Measurements from ENCODE around the gene KANSL3. TPM values are rescaled to one million over a fixed set of nuclear protein-coding genes. Genes with fewer than 3 reads are reported as not detected.
"Not testable (repeated sequence)": the region's sequence is repeated elsewhere in the genome, so short reads cannot be mapped to it uniquely, and the experiment has no call there.

KANSL3 gene
- total RNA-seq, 1 experiment from 2014 or later: 27.8 TPM

GRCh38 chr2:96655526-96655925 lies 17.4 kb upstream of the KANSL3 start:
- DNase-seq (ENCODE audit: low read depth): no peak

DNA sequence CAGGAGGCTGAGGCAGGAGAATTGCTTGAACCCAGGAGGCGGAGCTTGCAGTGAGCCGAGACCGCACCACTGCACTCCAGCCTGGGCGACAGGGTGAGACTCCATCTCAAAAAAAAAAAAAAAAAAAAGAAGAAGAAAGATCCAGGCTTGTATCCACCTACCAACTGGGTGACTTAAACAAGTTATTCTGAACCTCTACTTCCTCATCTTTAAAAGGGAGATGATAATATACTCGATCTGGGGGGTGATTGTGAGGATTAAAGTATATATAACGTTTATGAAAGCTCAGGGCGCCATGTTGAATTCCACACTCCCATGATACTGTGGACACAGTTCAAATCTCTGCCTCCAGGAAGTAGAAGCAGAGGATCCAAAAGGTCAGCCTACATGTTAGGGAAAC lies 16.7 kb upstream of the KANSL3 start:
- not testable (repeated sequence) for DNase-seq (ENCODE audit: low read depth)

DNA sequence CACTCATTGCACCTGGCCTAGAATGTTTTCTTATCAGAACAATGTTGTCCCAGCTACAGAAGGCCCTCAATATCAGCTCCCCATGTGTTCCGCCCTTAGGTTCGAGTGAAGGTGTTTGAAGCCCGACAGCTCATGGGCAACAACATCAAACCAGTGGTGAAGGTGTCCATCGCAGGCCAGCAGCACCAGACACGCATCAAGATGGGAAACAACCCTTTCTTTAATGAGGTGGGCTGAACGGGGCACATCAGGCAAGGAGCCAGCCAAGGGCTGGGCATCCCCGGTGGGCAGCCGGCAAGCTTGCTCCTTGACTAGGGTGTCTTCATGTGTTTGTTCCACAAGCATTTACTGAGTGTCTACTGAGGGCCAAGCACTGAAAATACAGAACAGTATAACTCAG lies 13.7 kb upstream of the KANSL3 start:
- no peak for DNase-seq (ENCODE audit: low read depth)

DNA sequence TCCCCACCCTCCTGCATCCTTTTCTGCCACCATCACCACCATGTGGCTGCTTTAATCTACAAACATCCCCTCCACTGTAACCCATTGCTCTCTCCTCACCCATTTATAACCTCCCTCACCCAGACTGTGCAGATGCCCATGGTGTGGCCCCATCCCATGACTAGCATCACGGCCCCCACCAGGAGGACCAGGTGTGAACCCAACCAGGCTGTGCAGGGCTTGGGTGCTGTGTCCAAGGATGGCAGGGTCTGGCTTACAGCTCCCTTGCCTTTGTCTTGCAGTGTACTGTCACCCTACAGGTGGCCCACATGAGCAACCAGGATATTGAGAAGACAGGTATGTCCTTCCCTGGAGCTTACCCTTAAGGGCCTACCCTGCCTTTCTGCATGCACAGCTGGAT lies 11.2 kb upstream of the KANSL3 start:
- no peak for DNase-seq (ENCODE audit: low read depth)

GRCh38 chr2:96648306-96648930 lies 10.3 kb upstream of the KANSL3 start:
- no peak for DNase-seq (ENCODE audit: low read depth)

- no peak for DNase-seq (ENCODE audit: low read depth)
Measured at GRCh38 chr2:96647681-96648080, 9.6 kb upstream of the KANSL3 start.

- DNase-seq (ENCODE audit: low read depth): peak; percentile 12
Measured at GRCh38 chr2:96642564-96643360, 4.7 kb upstream of the KANSL3 start, which contains the start of gene FER1L5. Gene FER1L5 (plus strand): TSS chr2:96642764. CDS start chr2:96642837, 73 bp downstream.

DNA sequence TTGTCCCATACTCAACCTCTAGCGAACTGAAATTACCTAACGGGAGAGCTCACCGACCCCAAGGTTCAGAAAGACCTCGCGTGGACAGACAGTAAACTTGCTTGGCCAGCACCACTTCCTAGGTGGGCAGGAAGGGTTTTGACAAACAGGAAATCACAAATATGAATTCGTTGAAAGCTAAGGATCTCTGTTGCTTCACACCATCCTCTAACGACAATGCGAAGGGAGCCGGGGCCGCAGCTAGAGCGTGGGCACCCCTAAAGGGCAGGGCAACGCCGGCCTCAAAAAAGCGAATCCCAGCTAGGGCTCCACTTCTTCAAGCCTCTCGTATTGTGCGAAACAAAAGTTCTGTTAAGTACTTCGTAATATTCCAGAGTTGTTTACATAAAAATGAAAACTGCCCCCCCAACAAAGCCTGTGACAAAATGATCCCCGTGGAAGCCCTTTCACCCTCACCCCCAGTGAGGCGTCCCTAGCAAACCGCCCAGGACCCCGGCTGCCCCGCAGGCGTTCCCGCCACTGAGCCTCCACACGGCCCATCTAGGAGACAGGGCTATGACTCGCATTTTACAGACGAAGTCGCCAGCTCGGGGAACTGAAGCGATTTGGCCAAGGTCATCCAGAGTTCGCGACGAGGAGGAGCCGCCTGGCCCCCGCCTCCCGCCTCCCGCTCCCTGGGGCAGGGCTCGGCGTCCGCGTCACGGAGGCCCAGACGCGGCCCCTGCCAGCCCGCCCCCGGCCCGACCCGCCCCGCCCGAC lies 548 bp downstream of the KANSL3 start:
- peak; percentile 86 for DNase-seq (ENCODE audit: low read depth)

DNA sequence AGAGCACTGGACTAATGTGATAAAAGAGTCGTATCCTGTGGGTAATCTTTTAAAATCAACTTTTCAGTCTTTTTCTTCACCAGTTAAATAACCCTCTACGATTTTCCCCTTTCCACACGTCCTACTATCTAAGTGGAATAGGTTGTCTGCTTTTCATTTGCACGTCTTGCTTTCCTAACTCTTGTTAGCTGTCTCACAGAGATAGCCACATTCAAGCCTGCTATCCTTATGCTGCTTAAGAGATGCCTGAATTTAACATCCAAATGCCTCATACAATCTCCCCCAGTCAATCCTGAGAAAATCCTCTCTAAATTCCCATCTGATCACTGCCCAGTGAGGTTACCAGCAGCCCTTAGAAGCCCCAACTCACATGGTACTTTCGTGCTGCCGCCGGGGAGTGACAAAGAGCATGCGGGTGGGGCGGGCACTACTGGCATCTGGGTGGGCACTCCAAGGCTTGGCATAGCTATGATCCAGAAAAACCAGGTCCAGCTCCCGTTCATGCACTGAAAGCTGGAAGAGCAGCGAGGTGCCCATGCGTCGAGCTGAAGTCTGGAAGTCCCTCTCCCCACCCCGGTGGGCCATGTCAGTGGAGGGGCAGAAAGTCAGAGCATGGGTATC lies 1.5 kb downstream of the KANSL3 start:
- DNase-seq (ENCODE audit: low read depth): no peak

DNA sequence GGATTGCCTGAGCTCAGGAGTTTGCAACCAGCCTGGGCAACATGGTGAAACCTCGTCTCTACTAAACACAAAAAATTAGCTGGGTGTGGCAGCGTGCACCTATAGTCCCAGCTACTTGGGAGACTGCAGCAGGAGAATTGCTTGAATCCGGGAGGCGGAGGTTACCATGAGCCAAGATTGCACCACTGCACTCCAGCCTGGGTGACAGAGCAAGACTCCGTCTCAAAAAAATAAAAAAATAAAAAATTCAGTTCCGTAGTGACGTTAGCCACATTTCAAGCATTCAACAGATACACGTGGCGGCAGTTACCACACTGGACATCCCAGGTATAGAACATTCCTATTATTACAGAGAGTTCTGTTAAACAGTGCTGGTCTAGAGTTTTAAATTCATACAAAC lies 4.5 kb downstream of the KANSL3 start:
- DNase-seq (ENCODE audit: low read depth): no peak

- DNase-seq (ENCODE audit: low read depth): peak; percentile 39
Measured at GRCh38 chr2:96631804-96632435, 6.2 kb downstream of the KANSL3 start.

DNA sequence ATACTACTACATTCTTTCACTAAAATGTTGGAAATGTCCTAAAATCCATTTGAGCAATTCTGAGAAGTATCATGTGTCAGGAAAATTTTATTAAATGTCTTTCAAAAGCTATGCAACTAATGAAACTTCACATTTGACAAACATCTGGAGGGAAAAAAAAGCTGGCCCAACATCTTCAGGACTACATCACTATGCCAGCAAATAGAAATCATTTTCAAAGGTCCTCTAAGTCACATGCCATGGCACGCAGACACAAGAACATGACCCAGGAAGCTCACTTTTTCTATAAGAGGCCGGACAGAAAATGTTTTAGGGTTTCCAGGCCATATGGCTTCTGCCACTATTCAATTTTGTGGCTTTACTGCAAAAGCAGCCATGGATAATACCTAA lies 11.6 kb downstream of the KANSL3 start:
- no peak for DNase-seq (ENCODE audit: low read depth)

GRCh38 chr2:96625571-96626552 lies 12.2 kb downstream of the KANSL3 start:
- DNase-seq (ENCODE audit: low read depth): no peak

DNA sequence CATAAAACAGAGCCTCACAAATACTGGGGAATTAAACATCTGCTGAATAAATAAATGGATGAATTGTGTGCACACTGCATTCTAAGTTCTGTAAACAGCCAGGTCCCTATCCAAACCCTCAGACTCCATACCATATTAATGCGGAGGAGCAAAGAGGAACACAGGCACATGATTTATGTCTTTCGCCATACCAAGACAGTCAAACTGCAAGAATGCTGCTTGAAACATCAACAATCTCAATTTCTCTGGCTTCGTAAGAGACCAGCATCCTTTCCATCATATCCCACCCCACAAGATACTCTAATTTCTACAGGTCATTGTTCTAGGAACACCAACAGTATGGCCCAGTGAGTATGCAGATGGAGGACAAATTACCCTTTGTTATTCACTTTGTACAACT lies 15.0 kb downstream of the KANSL3 start:
- DNase-seq (ENCODE audit: low read depth): no peak

- no peak for DNase-seq (ENCODE audit: low read depth)
Measured at GRCh38 chr2:96622544-96622943, 15.6 kb downstream of the KANSL3 start.

DNA sequence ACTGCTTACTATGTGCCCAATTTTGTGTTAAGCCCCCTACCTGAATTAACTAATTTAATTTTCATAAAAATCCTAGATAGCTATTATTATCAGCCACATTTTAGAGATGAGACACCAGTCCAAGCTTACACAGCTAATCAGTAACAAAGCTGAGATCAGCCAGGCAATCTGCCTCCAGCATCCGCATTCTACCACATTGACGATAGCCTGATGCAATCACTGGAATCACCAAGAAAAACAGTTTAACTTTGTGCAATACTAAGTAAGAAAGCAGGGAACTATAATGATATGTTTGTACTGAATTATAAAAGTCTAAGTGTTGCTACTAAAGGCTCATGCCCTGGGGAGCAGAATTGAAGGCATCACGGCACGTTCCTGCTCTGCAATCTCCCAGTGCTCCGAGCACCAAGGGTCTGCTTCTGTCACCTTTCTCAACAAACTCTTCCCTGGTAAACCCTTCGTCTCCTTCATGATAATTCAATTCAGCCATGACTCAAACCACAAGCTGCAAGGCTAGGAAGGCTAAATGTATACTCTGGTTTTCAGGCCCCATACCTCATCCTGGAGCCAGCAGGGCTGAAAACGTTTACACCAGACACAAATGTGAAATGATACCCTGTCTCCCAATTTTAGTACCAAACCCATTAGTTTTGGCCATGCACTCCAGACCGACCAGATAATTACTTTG lies 19.4 kb downstream of the KANSL3 start:
- no peak for DNase-seq (ENCODE audit: low read depth)

DNA sequence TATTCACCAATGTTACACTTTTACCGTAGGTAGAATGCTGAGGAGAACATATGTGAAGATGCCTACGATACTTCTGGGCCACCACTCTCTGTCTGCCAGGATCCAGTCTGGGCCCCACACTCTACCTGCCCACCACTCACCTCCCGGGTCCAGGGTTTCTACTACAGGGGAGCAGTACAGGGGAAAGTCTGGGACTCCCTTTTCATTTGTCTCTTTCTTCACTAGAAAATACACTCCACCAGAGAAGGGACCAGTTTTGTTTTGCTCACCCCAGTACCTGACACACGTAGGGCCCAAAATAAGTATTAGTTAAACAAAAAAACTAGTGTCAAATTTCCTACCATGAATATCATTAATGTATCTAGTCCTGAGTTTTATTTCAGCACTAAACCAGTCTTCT lies 21.1 kb downstream of the KANSL3 start:
- DNase-seq (ENCODE audit: low read depth): no peak

DNA sequence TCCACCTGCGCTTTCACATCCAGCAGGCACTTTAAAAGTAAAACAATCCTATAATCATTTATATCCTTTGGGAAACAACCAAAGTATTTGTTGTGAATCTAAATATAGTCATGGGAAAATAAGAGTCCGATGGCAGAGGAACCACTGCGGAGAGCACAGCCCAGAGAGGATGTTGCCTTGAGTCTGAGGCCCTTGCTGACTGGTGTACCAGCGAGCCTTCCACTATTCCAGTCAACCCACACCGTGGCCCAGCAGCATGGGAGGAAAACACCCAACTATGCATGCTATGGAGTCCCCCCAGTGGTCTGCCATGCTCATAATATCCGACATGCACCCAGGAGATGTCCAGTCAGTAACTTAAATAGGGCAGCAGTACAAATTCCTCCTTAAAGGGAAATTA lies 21.6 kb downstream of the KANSL3 start:
- DNase-seq (ENCODE audit: low read depth): no peak

DNA sequence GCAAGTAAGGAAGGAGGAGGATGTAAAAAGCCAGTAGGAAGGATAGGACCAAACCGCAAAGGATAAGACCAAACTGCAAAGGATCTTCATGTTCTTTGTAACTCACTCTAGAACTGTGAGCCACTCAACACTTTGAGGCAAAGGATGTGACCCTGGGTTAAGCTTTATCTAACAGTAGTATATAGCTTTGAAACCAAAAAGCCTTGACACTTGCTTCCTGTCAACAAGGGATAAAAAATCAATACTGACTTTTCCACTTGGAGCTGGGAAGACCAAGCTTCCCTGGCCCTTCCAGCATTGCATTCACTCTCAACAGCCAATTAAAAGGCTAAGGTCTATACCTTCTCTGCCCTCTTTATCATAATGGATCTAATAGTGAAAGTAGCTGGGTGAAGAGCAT lies 22.0 kb downstream of the KANSL3 start:
- no peak for DNase-seq (ENCODE audit: low read depth)

All from LHCN-M2 (cell line).